IPS DF 6.9 (cell line): Measurements from ENCODE around the gene DRAP1.

ENCODE experiments used
- DNase-seq: peaks from one replicate; pipeline ENCODE4 v3.0.0-alpha.2; 2013; ENCODE audit warnings: low read depth, low spot score
- H3K27ac ChIP-seq: one replicate; pipeline ENCODE4 v1.5.1; 2013; ENCODE audit warnings: low read length, control low read depth
- H3K27me3 ChIP-seq: 2 replicates; pipeline ENCODE4 v1.6.1; 2013; ENCODE audit warnings: mild to moderate bottlenecking, low read length; ENCODE audit not compliant: control insufficient read depth, insufficient read depth
- H3K36me3 ChIP-seq: 2 replicates; pipeline ENCODE4 v1.6.1; 2013; ENCODE audit warnings: low read length; ENCODE audit not compliant: control insufficient read depth, insufficient read depth
- H3K4me1 ChIP-seq: 2 replicates; pipeline ENCODE4 v1.6.1; 2013; ENCODE audit warnings: low read length; ENCODE audit not compliant: control insufficient read depth, insufficient read depth
- H3K4me3 ChIP-seq: 2 replicates; pipeline ENCODE4 v1.5.1; 2013; ENCODE audit warnings: mild to moderate bottlenecking, low read length
- H3K9me3 ChIP-seq: 2 replicates; pipeline ENCODE4 v1.6.1; 2013; ENCODE audit warnings: low read length, inconsistent platforms; ENCODE audit not compliant: control insufficient read depth, insufficient read depth
- WGBS: extraction: QIAGEN DNeasy Blood & Tissue Kit; methylation state at CpG from one replicate; pipeline ENCODE4 v1.1.7; 2013; ENCODE audit warnings: mixed read lengths, missing lambda C conversion rate; ENCODE audit not compliant: insufficient read length, insufficient coverage; 5-methylcytosine and 5-hydroxymethylcytosine counted together

DRAP1 gene

GRCh38 chr11:65934014-65934413 lies 14.8 kb downstream of the DRAP1 start:
- no peak for DNase-seq
- WGBS, result no CpG with 5 or more reads among the region's 4 CpGs
- no peaks in the 10 kb centered on the region for H3K27me3 ChIP-seq
- no peak overlapping the region for H3K27ac ChIP-seq
- no peak overlapping the region for H3K4me3 ChIP-seq
- no peaks in the 10 kb centered on the region; the same call in 1 of the 2 replicates for H3K4me1 ChIP-seq
- no peaks in the 10 kb centered on the region for H3K9me3 ChIP-seq
- no peaks in the 10 kb centered on the region for H3K36me3 ChIP-seq

- H3K27me3 ChIP-seq, result no peaks in the 10 kb centered on the region
- no peaks in the 10 kb centered on the region for H3K9me3 ChIP-seq
- H3K36me3 ChIP-seq, result no peaks in the 10 kb centered on the region
- no peaks in the 10 kb centered on the region; the same call in 1 of the 2 replicates for H3K4me1 ChIP-seq
- H3K4me3 ChIP-seq, result no peak overlapping the region
- no CpG with 5 or more reads among the region's 4 CpGs for WGBS
- DNase-seq, result no peak
- no peak overlapping the region for H3K27ac ChIP-seq
These were observed 18.5 kb downstream of the DRAP1 start for GRCh38 chr11:65937766-65938165.

- no peak for DNase-seq
- WGBS, result no CpG with 5 or more reads among the region's 9 CpGs
- Histone ChIP-seq H3K4me1 (peaks cover 10% of the 10 kb centered on the region), H3K4me3 (no peak overlapping the region), H3K36me3 (no peaks in the 10 kb centered on the region), H3K9me3 (no peaks in the 10 kb centered on the region), H3K27me3 (no peaks in the 10 kb centered on the region), H3K27ac (no peak overlapping the region)
These were observed 22.6 kb downstream of the DRAP1 start for GRCh38 chr11:65941720-65942310.

- no peak overlapping the region for H3K4me3 ChIP-seq
- no peaks in the 10 kb centered on the region for H3K27me3 ChIP-seq
- H3K9me3 ChIP-seq, result no peaks in the 10 kb centered on the region
- no peaks in the 10 kb centered on the region for H3K36me3 ChIP-seq
- no peak for DNase-seq
- WGBS, result no CpG with 5 or more reads among the region's 7 CpGs
- H3K4me1 ChIP-seq, result peaks cover 13% of the 10 kb centered on the region
- H3K27ac ChIP-seq, result no peak overlapping the region
These were observed 23.3 kb downstream of the DRAP1 start for GRCh38 chr11:65942531-65942930.

- WGBS, result no CpG with 5 or more reads among the region's 8 CpGs
These were observed 25.0 kb downstream of the DRAP1 start for GRCh38 chr11:65944191-65944590.

GRCh38 chr11:65944767-65945166 lies 25.5 kb downstream of the DRAP1 start:
- no CpG with 5 or more reads among the region's 8 CpGs for WGBS

More at GRCh38 chr11:65944191-65944590, 25.0 kb downstream of the DRAP1 start:
- Histone ChIP-seq H3K36me3 (no peaks in the 10 kb centered on the region), H3K4me3 (no peak overlapping the region), H3K27ac (no peak overlapping the region), H3K27me3 (no peaks in the 10 kb centered on the region), H3K9me3 (no peaks in the 10 kb centered on the region), H3K4me1 (peaks cover 13% of the 10 kb centered on the region)
- DNase-seq, result no peak

GRCh38 chr11:65945430-65945911 lies 26.2 kb downstream of the DRAP1 start, which contains the start of gene TSGA10IP:
Gene TSGA10IP, plus strand, starts transcription at chr11:65945480. Its CDS starts 196 bp downstream, at chr11:65945676.
- no peak for DNase-seq
- WGBS, result no CpG with 5 or more reads among the region's 13 CpGs
- Histone ChIP-seq H3K36me3 (no peaks in the 10 kb centered on the region), H3K4me3 (no peak within 1 kb of the TSS; the same call in 1 of the 2 replicates), H3K9me3 (no peaks in the 10 kb centered on the region), H3K27me3 (no peaks in the 10 kb centered on the region), H3K4me1 (peaks cover 13% of the 10 kb centered on the region), H3K27ac (no peak within 1 kb of the TSS)

More at GRCh38 chr11:65944767-65945166, 25.5 kb downstream of the DRAP1 start:
- H3K27me3 ChIP-seq, result no peaks in the 10 kb centered on the region
- DNase-seq, result no peak
- peaks cover 13% of the 10 kb centered on the region for H3K4me1 ChIP-seq
- H3K36me3 ChIP-seq, result no peaks in the 10 kb centered on the region
- H3K4me3 ChIP-seq, result no peak overlapping the region
- H3K9me3 ChIP-seq, result no peaks in the 10 kb centered on the region
- H3K27ac ChIP-seq, result no peak overlapping the region

- H3K36me3 ChIP-seq, result no peaks in the 10 kb centered on the region
- peaks cover 13% of the 10 kb centered on the region for H3K4me1 ChIP-seq
- DNase-seq, result no peak
- no CpG with 5 or more reads among the region's 11 CpGs for WGBS
- H3K27me3 ChIP-seq, result no peaks in the 10 kb centered on the region
- H3K4me3 ChIP-seq, result no peak overlapping the region; the same call in 1 of the 2 replicates
- H3K9me3 ChIP-seq, result no peaks in the 10 kb centered on the region
- no peak overlapping the region for H3K27ac ChIP-seq
These were observed 26.8 kb downstream of the DRAP1 start for GRCh38 chr11:65945941-65946558.

GRCh38 chr11:65946655-65947054 lies 27.4 kb downstream of the DRAP1 start:
- Histone ChIP-seq H3K27me3 (no peaks in the 10 kb centered on the region), H3K36me3 (no peaks in the 10 kb centered on the region), H3K9me3 (no peaks in the 10 kb centered on the region), H3K4me1 (peaks cover 13% of the 10 kb centered on the region), H3K27ac (no peak overlapping the region), H3K4me3 (no peak overlapping the region)
- whole genome bisulfite sequencing, result no CpG with 5 or more reads among the region's 4 CpGs
- no peak for DNase-seq

GRCh38 chr11:65947133-65947532 lies 27.9 kb downstream of the DRAP1 start:
- Histone ChIP-seq H3K27ac (no peak overlapping the region), H3K27me3 (no peaks in the 10 kb centered on the region), H3K36me3 (no peaks in the 10 kb centered on the region), H3K9me3 (no peaks in the 10 kb centered on the region), H3K4me1 (peaks cover 13% of the 10 kb centered on the region), H3K4me3 (no peak overlapping the region)
- no CpG with 5 or more reads among the region's 13 CpGs for whole genome bisulfite sequencing
- no peak for DNase-seq
